Transverse colon (tissue), 4 donors: ENCODE data around the gene NSUN5. TPM values are rescaled to one million over a fixed set of nuclear protein-coding genes. Genes with fewer than 3 reads are reported as not detected.

Source experiments
- DNase-seq: peaks from one replicate; pipeline ENCODE4 v3.0.0-alpha.2; 2019
- H3K27ac ChIP-seq, 4 donors: fragments of 200-600 bp; sonication (generic); 2 replicates each; pipeline ENCODE4 v1.5.1; 2016 to 2018; ENCODE audit warnings: inconsistent platforms in 4 of 4
- H3K27me3 ChIP-seq: fragments of 200-600 bp; sonication (generic); 2 replicates; pipeline ENCODE4 v1.5.1; 2017; ENCODE audit warnings: inconsistent platforms
- H3K36me3 ChIP-seq, 4 donors: fragments of 200-600 bp; sonication (generic); 2 replicates each; pipeline ENCODE4 v1.5.1; 2017 to 2019; ENCODE audit warnings: inconsistent platforms in 4 of 4
- H3K4me1 ChIP-seq, 4 donors: fragments of 200-600 bp; sonication (generic); 2 replicates each; pipeline ENCODE4 v1.5.1; 2017 to 2020; ENCODE audit warnings: inconsistent platforms in 4 of 4
- H3K4me3 ChIP-seq, 4 donors: fragments of 200-600 bp; sonication (generic); 1 replicate in 1 of 4; 2 replicates in 3 of 4; pipeline versions ENCODE4 v1.5.1 to v1.6.1; 2017 to 2019; ENCODE audit warnings: inconsistent platforms in 4 of 4
- H3K9me3 ChIP-seq, 2 donors: fragments of 200-600 bp; sonication (generic); 2 replicates each; pipeline ENCODE4 v1.5.1; 2017 to 2019; ENCODE audit warnings: inconsistent platforms in 2 of 2
- CTCF ChIP-seq, 5 experiments: fragments of 200-600 bp in 3 of 5; fragments of 450-650 bp in 2 of 5; sonication (generic) in 3 of 5; IDR thresholded peaks; 1 replicate in 2 of 5; 2 replicates in 3 of 5; pipeline ENCODE4 v1.5.1; 2016 to 2017; ENCODE audit warnings: antibody characterized with exemption in 5 of 5, inconsistent platforms in 3 of 5, mild to moderate bottlenecking in 2 of 5, moderate library complexity in 1 of 5
- EP300 ChIP-seq: sonication (generic); formaldehyde crosslinking; IDR thresholded peaks from one replicate; pipeline ENCODE4 v1.6.1; 2017; ENCODE audit warnings: antibody characterized with exemption, low read depth
- POLR2A ChIP-seq: fragments of 450-650 bp; IDR thresholded peaks from one replicate; pipeline ENCODE4 v1.6.1; 2016; ENCODE audit warnings: antibody characterized with exemption, mild to moderate bottlenecking, moderate library complexity
- POLR2AphosphoS5 ChIP-seq, 3 donors: sonication (generic); formaldehyde crosslinking; IDR thresholded peaks; one replicate each; pipeline ENCODE4 v1.6.1; 2016; ENCODE audit warnings: antibody characterized with exemption in 3 of 3
- WGBS, 2 donors: methylation state at CpG; one replicate each; pipeline ENCODE4 v1.1.5; 2018; ENCODE audit warnings: low coverage in 1 of 2; 5-methylcytosine and 5-hydroxymethylcytosine counted together
- in situ Hi-C, 4 donors: fragments of 200-750 bp; cut with MboI; loops; one replicate each; pipeline versions ENCODE4 v1.15.0 to v1.15.1; 2017; ENCODE audit warnings: low sequenced_read_pairs in 3 of 4, low pct_ligation_motif_present in 1 of 4, low pct_unique_long_range_greater_than_20kb in 1 of 4
- intact Hi-C: fragments of 100-400 bp; cut with DNase I; formaldehyde crosslinking; loops from one replicate; pipeline ENCODE4 v1.15.1; 2023; ENCODE audit warnings: low total_unique reads
- total RNA-seq, 4 donors: library from RNA; depleted of rRNA; stranded (reverse); fragments of >200 nt; gene quantifications; one replicate each; pipeline ENCODE4 v1.1.0, GENCODE V29; 2016

NSUN5 gene
- total RNA-seq, 4 donors from 2014 or later, result 5.2 to 27.6 (median 14.8) TPM

- WGBS, 2 donors, result 46% methylated on average over 8 of the region's 8 CpGs; no CpG with 5 or more reads in 1 of the 2 donors
- in situ Hi-C loops, result no loop called here
- Histone ChIP-seq H3K4me3 (no peak overlapping the region), H3K36me3 (no peaks in the 10 kb centered on the region), H3K27me3 (no peaks in the 10 kb centered on the region), H3K4me1 (no peaks in the 10 kb centered on the region), H3K9me3 (no peaks in the 10 kb centered on the region), H3K27ac (no peak overlapping the region)
- peak; percentile 18 to 35 (median 26) for TF ChIP-seq CTCF (IDR thresholded peaks at IDR 0.05)
- no peak for TF ChIP-seq EP300
- intact Hi-C loops, result no loop called here
- no peak for DNase-seq
Measured at GRCh38 chr7:73342645-73343044, 34.0 kb upstream of the NSUN5 start.

GRCh38 chr7:73341877-73342276 is 33.3 kb upstream of the NSUN5 start:
- H3K4me3 ChIP-seq, result no peak overlapping the region
- no peak for DNase-seq
- H3K27me3 ChIP-seq, result no peaks in the 10 kb centered on the region
- no peak overlapping the region for H3K27ac ChIP-seq
- H3K4me1 ChIP-seq, result no peaks in the 10 kb centered on the region
- in situ Hi-C loops (no loop called here), intact Hi-C loops (no loop called here)
- H3K9me3 ChIP-seq, result no peaks in the 10 kb centered on the region
- no peaks in the 10 kb centered on the region for H3K36me3 ChIP-seq
- WGBS, 2 donors, result 63 to 74% methylated on average over 7 to 8 of the region's 8 CpGs
- TF ChIP-seq CTCF (IDR thresholded peaks at IDR 0.05), result no peak
- no peak for TF ChIP-seq EP300
- no peak for TF ChIP-seq POLR2AphosphoS5 (IDR thresholded peaks at IDR 0.05)
- TF ChIP-seq POLR2A, result no peak

- DNase-seq, result no peak
- intact Hi-C loops, result no loop called here
- TF ChIP-seq POLR2AphosphoS5 (IDR thresholded peaks at IDR 0.05) (no peak), EP300 (no peak), CTCF (IDR thresholded peaks at IDR 0.05) (no peak), POLR2A (no peak)
Measured at GRCh38 chr7:73340514-73340913, 31.9 kb upstream of the NSUN5 start.

GRCh38 chr7:73338321-73338720 is 29.7 kb upstream of the NSUN5 start:
- WGBS, 2 donors, result 83 to 94% methylated on average over 4 to 10 of the region's 10 CpGs
- no peak for TF ChIP-seq CTCF (IDR thresholded peaks at IDR 0.05)
- no peak for TF ChIP-seq POLR2A
- no peak for TF ChIP-seq EP300
- TF ChIP-seq POLR2AphosphoS5 (IDR thresholded peaks at IDR 0.05), result no peak
- Histone ChIP-seq H3K36me3 (no peaks in the 10 kb centered on the region), H3K4me3 (no peak overlapping the region), H3K9me3 (no peaks in the 10 kb centered on the region), H3K27ac (no peak overlapping the region), H3K4me1 (no peaks in the 10 kb centered on the region), H3K27me3 (no peaks in the 10 kb centered on the region)
- in situ Hi-C loops, result loop anchor here in 2 of 4 donors (10.0 kb wide), 1 partner anchor 106 kb away; no protein-coding TSS in a partner anchor
- intact Hi-C loops, result no loop called here
- no peak for DNase-seq

More at GRCh38 chr7:73340514-73340913, 31.9 kb upstream of the NSUN5 start:
- WGBS, 2 donors, result 70 to 89% methylated on average over 2 to 7 of the region's 7 CpGs
- Histone ChIP-seq H3K9me3 (no peaks in the 10 kb centered on the region), H3K4me3 (no peak overlapping the region), H3K36me3 (no peaks in the 10 kb centered on the region), H3K27ac (no peak overlapping the region), H3K27me3 (no peaks in the 10 kb centered on the region), H3K4me1 (no peaks in the 10 kb centered on the region)
- in situ Hi-C loops, result no loop called here
